H1 (cell line): ENCODE measurements around the gene ZSCAN18. TPM values are rescaled to one million over a fixed set of nuclear protein-coding genes. Genes with fewer than 3 reads are reported as not detected.

Experiments used
- CTCF ChIA-PET: fragments of 300-600 bp; sonication (Branson Sonifier 250); formaldehyde crosslinking; loops from one replicate; lab custom pipeline; 2021; ENCODE audit not compliant: partially characterized antibody; lab: Charles Lee
- POLR2A ChIA-PET: fragments of 300-600 bp; sonication (Branson Sonifier 250); formaldehyde crosslinking; loops from one replicate; lab custom pipeline; 2021; ENCODE audit warnings: inconsistent platforms; ENCODE audit not compliant: partially characterized antibody; lab: Charles Lee
- DNase-seq, 2 experiments: peaks; one replicate each; pipeline versions ENCODE4 v3.0.0 to v3.0.0-alpha.2; 2010 to 2022; ENCODE audit warnings: low spot score in 2 of 2, low read depth in 1 of 2, mixed read lengths in 1 of 2
- FAIRE-seq: peaks from 2 replicates; lab custom pipeline; 2011; peaks lifted over from hg19 to GRCh38; lab: Jason Lieb, UNC
- H2AFZ ChIP-seq: 2 replicates; pipeline ENCODE4 v1.8.1; 2012; ENCODE audit warnings: low read length, inconsistent platforms
- H2AK5ac ChIP-seq: 2 replicates; pipeline ENCODE4 v1.6.1; 2013; ENCODE audit warnings: low read depth, low read length
- H2BK120ac ChIP-seq: replicated peaks from 2 replicates; pipeline ENCODE3; 2013; ENCODE audit warnings: low read depth, low read length, inconsistent platforms
- H2BK12ac ChIP-seq: 2 replicates; pipeline ENCODE4 v1.6.1; 2013; ENCODE audit warnings: low read depth, low read length
- H2BK15ac ChIP-seq: 2 replicates; pipeline ENCODE4 v1.6.1; 2013; ENCODE audit warnings: low read length
- H2BK20ac ChIP-seq: 2 replicates; pipeline ENCODE4 v1.6.1; 2013; ENCODE audit warnings: low read length
- H2BK5ac ChIP-seq: 2 replicates; pipeline ENCODE4 v1.6.1; 2013; ENCODE audit warnings: low read depth, low read length
- H3K14ac ChIP-seq: 2 replicates; pipeline ENCODE4 v1.6.1; 2013; ENCODE audit warnings: inconsistent platforms; ENCODE audit not compliant: insufficient read length
- H3K18ac ChIP-seq: 2 replicates; pipeline ENCODE4 v1.6.1; 2013; ENCODE audit warnings: low read length; ENCODE audit errors: extremely low read depth
- H3K23ac ChIP-seq: 2 replicates; pipeline ENCODE4 v1.6.1; 2013; ENCODE audit warnings: inconsistent platforms; ENCODE audit not compliant: insufficient read length
- H3K23me2 ChIP-seq: 2 replicates; pipeline ENCODE4 v1.6.1; 2013; ENCODE audit warnings: low read depth, low read length
- H3K27ac ChIP-seq: 2 replicates; pipeline ENCODE4 v1.6.1; 2011; ENCODE audit warnings: low read depth, low read length, inconsistent platforms
- H3K27me3 ChIP-seq, 4 experiments: replicated peaks in 1 of 4; 1 replicate in 1 of 4; 2 replicates in 3 of 4; pipeline versions ENCODE4 v1.6.1 to v1.8.1; 2011 to 2013; ENCODE audit warnings: low read length in 3 of 4, mild to moderate bottlenecking in 3 of 4, inconsistent platforms in 2 of 4, mixed read lengths in 2 of 4, moderate library complexity in 1 of 4; ENCODE audit not compliant: control insufficient read depth in 3 of 4, insufficient read depth in 3 of 4; ENCODE audit errors: extremely low read depth in 1 of 4
- H3K36me3 ChIP-seq, 4 experiments: 2 replicates each; pipeline versions ENCODE4 v1.6.1 to v1.8.1; 2011 to 2013; ENCODE audit warnings: mild to moderate bottlenecking in 4 of 4, low read length in 3 of 4, moderate library complexity in 2 of 4, control low read depth in 1 of 4, inconsistent platforms in 1 of 4; ENCODE audit not compliant: insufficient read depth in 4 of 4, control insufficient read depth in 2 of 4
- H3K4ac ChIP-seq: replicated peaks from 2 replicates; pipeline ENCODE3; 2013; ENCODE audit warnings: low read length, low read depth, mixed read lengths, inconsistent platforms; ENCODE audit not compliant: insufficient read length
- H3K4me1 ChIP-seq, 4 experiments: replicated peaks in 1 of 4; 1 replicate in 1 of 4; 2 replicates in 3 of 4; pipeline versions ENCODE4 v1.6.1 to v1.8.1; 2011 to 2013; ENCODE audit warnings: low read length in 3 of 4, inconsistent platforms in 2 of 4, mixed read lengths in 1 of 4; ENCODE audit not compliant: insufficient read depth in 4 of 4, control insufficient read depth in 3 of 4
- H3K4me2 ChIP-seq, 2 experiments: 2 replicates each; pipeline versions ENCODE4 v1.6.1 to v1.8.1; 2011 to 2013; ENCODE audit warnings: low read depth in 2 of 2, low read length in 2 of 2, control low read depth in 1 of 2, inconsistent platforms in 1 of 2, mild to moderate bottlenecking in 1 of 2; ENCODE audit not compliant: insufficient read depth in 1 of 2
- H3K4me3 ChIP-seq, 4 experiments: fragments of 200-600, 300-600 bp in 1 of 4; sonication (generic), shearing (Covaris generic), sonication (Bioruptor Twin) in 1 of 4; 2 replicates each; pipeline versions ENCODE4 v1.5.1 to v1.8.1; 2011 to 2016; ENCODE audit warnings: low read length in 4 of 4, low read depth in 3 of 4, control low read depth in 2 of 4, inconsistent platforms in 2 of 4, mild to moderate bottlenecking in 2 of 4, mixed read lengths in 1 of 4, moderate library complexity in 1 of 4; ENCODE audit not compliant: insufficient read depth in 2 of 4; ENCODE audit errors: extremely low read depth in 1 of 4
- H3K56ac ChIP-seq: replicated peaks from 2 replicates; pipeline ENCODE3; 2013; ENCODE audit warnings: low read depth, mild to moderate bottlenecking, mixed read lengths, low read length, inconsistent platforms; ENCODE audit not compliant: insufficient read length
- H3K79me1 ChIP-seq: 2 replicates; pipeline ENCODE4 v1.6.1; 2013; ENCODE audit warnings: low read depth, low read length, control low read depth
- H3K79me2 ChIP-seq, 2 experiments: 2 replicates each; pipeline versions ENCODE4 v1.6.1 to v1.8.1; 2012 to 2013; ENCODE audit warnings: low read length in 2 of 2, mild to moderate bottlenecking in 2 of 2, inconsistent platforms in 1 of 2; ENCODE audit not compliant: insufficient read depth in 2 of 2, control insufficient read depth in 1 of 2
- H3K9ac ChIP-seq, 4 experiments: replicated peaks in 1 of 4; 1 replicate in 1 of 4; 2 replicates in 3 of 4; pipeline versions ENCODE4 v1.6.1 to v1.8.1; 2011 to 2013; ENCODE audit warnings: low read depth in 3 of 4, low read length in 3 of 4, control low read depth in 2 of 4, mild to moderate bottlenecking in 2 of 4, moderate library complexity in 2 of 4, inconsistent platforms in 1 of 4; ENCODE audit errors: extremely low read depth in 1 of 4
- H3K9me3 ChIP-seq, 2 experiments: 2 replicates each; pipeline versions ENCODE4 v1.6.1 to v1.8.1; 2012 to 2013; ENCODE audit warnings: mild to moderate bottlenecking in 2 of 2, moderate library complexity in 2 of 2, control low read depth in 1 of 2, inconsistent platforms in 1 of 2, low read depth in 1 of 2, low read length in 1 of 2, mixed read lengths in 1 of 2; ENCODE audit not compliant: insufficient read depth in 2 of 2
- H4K20me1 ChIP-seq, 2 experiments: replicated peaks in 1 of 2; 2 replicates each; pipeline versions ENCODE3 to v1.8.1; 2011 to 2013; ENCODE audit warnings: inconsistent platforms in 2 of 2, low read length in 2 of 2, mild to moderate bottlenecking in 1 of 2; ENCODE audit not compliant: insufficient read depth in 2 of 2, control insufficient read depth in 1 of 2
- H4K5ac ChIP-seq: 2 replicates; pipeline ENCODE4 v1.6.1; 2013; ENCODE audit warnings: low read length, low read depth, mixed read lengths, inconsistent platforms; ENCODE audit not compliant: insufficient read length
- H4K8ac ChIP-seq: 2 replicates; pipeline ENCODE4 v1.8.0; 2013; ENCODE audit warnings: mild to moderate bottlenecking, moderate library complexity, low read length, inconsistent platforms; ENCODE audit not compliant: insufficient read depth; ENCODE audit errors: extremely low read depth
- H4K91ac ChIP-seq: replicated peaks from 2 replicates; pipeline ENCODE3; 2013; ENCODE audit warnings: low read length, mixed read lengths, inconsistent platforms; ENCODE audit not compliant: insufficient read length
- ATF2 ChIP-seq: IDR thresholded peaks from 2 replicates; pipeline ENCODE4 v1.6.1; 2012; ENCODE audit warnings: low read length, inconsistent platforms
- POLR2A ChIP-seq, 2 experiments: IDR thresholded peaks; 1 replicate in 1 of 2; 2 replicates in 1 of 2; pipeline ENCODE4 v1.6.1; 2011; ENCODE audit warnings: low read depth in 2 of 2, low read length in 2 of 2, mild to moderate bottlenecking in 2 of 2; ENCODE audit errors: control extremely low read depth in 1 of 2
- POLR2AphosphoS5 ChIP-seq: IDR thresholded peaks from 2 replicates; pipeline ENCODE4 v1.6.1; 2011; ENCODE audit warnings: low read depth, low read length
- POU5F1 ChIP-seq: IDR thresholded peaks from 2 replicates; pipeline ENCODE4 v1.6.1; 2011; ENCODE audit warnings: low read depth, mild to moderate bottlenecking, low read length, moderate library complexity
- RXRA ChIP-seq: IDR thresholded peaks from 2 replicates; pipeline ENCODE4 v1.6.1; 2011; ENCODE audit warnings: low read depth, mild to moderate bottlenecking, low read length, moderate library complexity; ENCODE audit not compliant: insufficient read depth
- SIN3A ChIP-seq, 2 experiments: IDR thresholded peaks in 1 of 2; conservative IDR thresholded peaks in 1 of 2; 2 replicates each; pipeline ENCODE4 v1.6.1; 2011 to 2012; ENCODE audit warnings: low read length in 2 of 2, improper control_type of control experiment in 1 of 2, low read depth in 1 of 2, mild to moderate bottlenecking in 1 of 2
- TCF12 ChIP-seq: IDR thresholded peaks from 2 replicates; pipeline ENCODE4 v1.6.1; 2011; ENCODE audit warnings: low read depth, mild to moderate bottlenecking, low read length
- WGBS, 2 experiments: shearing (Covaris generic) in 1 of 2; methylation state at CpG; one replicate each; pipeline versions ENCODE4 v1.1.6 to v1.1.7; 2013 to 2015; ENCODE audit warnings: low lambda C conversion rate in 2 of 2, mixed read lengths in 2 of 2, inconsistent platforms in 1 of 2, low coverage in 1 of 2, missing lambda C conversion rate in 1 of 2; ENCODE audit not compliant: insufficient replicate concordance in 2 of 2, insufficient coverage in 1 of 2, insufficient read length in 1 of 2; ENCODE audit errors: extremely low coverage in 1 of 2, missing lambda C conversion rate in 1 of 2; 5-methylcytosine and 5-hydroxymethylcytosine counted together
- polyA plus RNA-seq, 7 experiments: library from polyadenylated mRNA; depleted of rRNA in 3 of 7; stranded (reverse) in 5 of 7; unstranded in 2 of 7; fragments of >200 nt in 5 of 7; fragments of 200-250 nt in 2 of 7; gene quantifications; 1 replicate in 5 of 7; 2 replicates in 1 of 7; 4 replicates in 1 of 7; pipeline versions ENCODE4 v1.2.1 to v1.2.3, GENCODE V29; 2011 to 2013; ENCODE audit warnings: missing spikeins in 2 of 7, mixed read lengths in 2 of 7
- total RNA-seq: library from RNA; stranded (reverse); fragmentation: NEBNext Ultra II Directional; extraction: Animal tissue kit (Norgen Biotek cat#: 25700); gene quantifications from 2 replicates; pipeline ENCODE4 v1.2.1, GENCODE V29; 2021

Gene ZSCAN18
- total and polyA plus RNA-seq, 2 of the 8 experiments (the other 6 are each of a cell fraction or from before 2014, with no cell fraction given) = 37.0 to 41.4 TPM

GRCh38 chr19:58083021-58083420, 15.0 kb downstream of the ZSCAN18 start:
- no peaks in the 10 kb centered on the region for H3K27me3 ChIP-seq
- no peak overlapping the region for H3K4me3 ChIP-seq
- no peak overlapping the region for H2BK5ac ChIP-seq
- POLR2A ChIA-PET = interaction anchor here (0.7 to 3.0 kb wide), 9 partner anchors 9 to 490 kb away, joined by 3 to 10 read pairs (median 5); partner anchors contain the start of gene ZSCAN18
- H3K14ac ChIP-seq = no peak overlapping the region
- no peaks in the 10 kb centered on the region for H4K20me1 ChIP-seq
- CTCF ChIA-PET = interaction anchor here (0.7 to 1.0 kb wide), 3 partner anchors 11 to 61 kb away, joined by 3 to 4 read pairs (median 3); no protein-coding TSS in a partner anchor
- no peaks in the 10 kb centered on the region for H3K79me1 ChIP-seq
- FAIRE-seq = no peak
- peaks cover 2 to 24% (median 13%) of the 10 kb centered on the region in 4 experiments; a peak in 7 of 8 replicates for H3K36me3 ChIP-seq
- no peak for DNase-seq
- H3K18ac ChIP-seq = no peak overlapping the region
- H3K23me2 ChIP-seq = no peaks in the 10 kb centered on the region
- H3K9me3 ChIP-seq = no peaks in the 10 kb centered on the region; a peak in 1 of 4 replicates
- H3K79me2 ChIP-seq = no peaks in the 10 kb centered on the region
- H3K4me1 ChIP-seq = no peaks in the 10 kb centered on the region
- no peak overlapping the region for H4K5ac ChIP-seq
- H4K8ac ChIP-seq = no peak overlapping the region
- H2AK5ac ChIP-seq = no peak overlapping the region
- no peak overlapping the region for H2AFZ ChIP-seq
- no peak overlapping the region for H2BK120ac ChIP-seq
- no peak overlapping the region for H3K9ac ChIP-seq
- H4K91ac ChIP-seq = no peak overlapping the region
- WGBS, 2 experiments = 94% methylated on average over 3 of the region's 3 CpGs; no CpG with 5 or more reads in 1 of the 2 experiments
- TF ChIP-seq POU5F1 (no peak), ATF2 (no peak), POLR2A (IDR thresholded peaks at IDR 0.05; ENCODE audit: control extremely low read depth in 1 of 2, low read depth in 2 of 2, low read length in 2 of 2) (no peak), RXRA (no peak), TCF12 (no peak), SIN3A (conservative IDR thresholded peaks at IDR 0.05 in 1 of 2, IDR thresholded peaks at IDR 0.05 in 1 of 2; ENCODE audit: low read depth in 1 of 2, low read length in 2 of 2) (no peak), POLR2AphosphoS5 (no peak)
- no peak overlapping the region for H2BK15ac ChIP-seq
- no peak overlapping the region for H2BK20ac ChIP-seq
- no peak overlapping the region for H3K4me2 ChIP-seq
- no peak overlapping the region for H3K56ac ChIP-seq
- H3K23ac ChIP-seq = no peak overlapping the region
- H2BK12ac ChIP-seq = no peak overlapping the region
- no peak overlapping the region for H3K27ac ChIP-seq
- no peak overlapping the region for H3K4ac ChIP-seq
